ENCODE results near the gene NSUN3.

Gene NSUN3

DNA sequence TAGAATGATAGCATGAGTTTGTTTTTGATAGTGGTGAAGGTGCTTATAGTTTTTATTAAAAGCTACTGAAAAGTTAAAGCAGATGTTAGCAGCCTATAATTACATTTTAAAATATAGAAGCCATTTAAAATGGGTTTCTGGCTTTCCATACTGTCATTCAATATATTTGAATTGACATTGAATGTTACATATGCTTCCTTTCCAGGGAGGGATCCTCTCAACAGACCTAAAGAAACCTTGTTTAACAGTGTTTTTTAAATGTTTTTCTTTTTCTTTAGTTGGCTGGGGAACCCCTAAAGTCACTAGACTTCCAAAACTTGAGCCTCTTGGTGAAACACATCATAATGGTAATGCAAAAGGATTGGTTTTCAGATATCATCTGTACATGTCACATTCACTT is 12.3 kb upstream of the NSUN3 start:
- Histone ChIP-seq H4K12ac (ENCODE audit: low read depth, low read length) (no peak overlapping the region), H3K9ac (ENCODE audit: low read length) (no peak overlapping the region), H3K14ac (ENCODE audit: low read length) (no peak overlapping the region), H3K4me1 (ENCODE audit: control insufficient read depth in 1 of 2, insufficient read depth in 2 of 2, low read length in 2 of 2) (no peaks in the 10 kb centered on the region), H2AK5ac (ENCODE audit: low read length) (no peak overlapping the region), H3K23ac (ENCODE audit: low read length) (no peak overlapping the region), H2BK12ac (ENCODE audit: low read length) (no peak overlapping the region), H3K4ac (ENCODE audit: low read depth, low read length) (no peak overlapping the region), H3K36me3 (ENCODE audit: control insufficient read depth in 1 of 2, insufficient read depth in 2 of 2, low read length in 2 of 2) (peaks cover 0 to 2% of the 10 kb centered on the region in 2 experiments), H3K79me1 (ENCODE audit: low read length) (no peaks in the 10 kb centered on the region), H3K18ac (ENCODE audit: low read length) (no peak overlapping the region), H4K8ac (ENCODE audit: low read depth, low read length) (no peak overlapping the region), H3K4me3 (ENCODE audit: low read depth, low read length) (no peak overlapping the region), H3K9me3 (ENCODE audit: insufficient read depth, low read depth, low read length) (no peaks in the 10 kb centered on the region), H2BK120ac (ENCODE audit: insufficient read depth, low read length, poor library complexity) (no peak overlapping the region), H2AFZ (ENCODE audit: insufficient read depth, low read length, poor library complexity) (no peak overlapping the region), H3K79me2 (ENCODE audit: control insufficient read depth, insufficient read depth, low read length, poor library complexity) (no peaks in the 10 kb centered on the region), H4K91ac (ENCODE audit: low read depth, low read length) (no peak overlapping the region), H3K27me3 (ENCODE audit: insufficient read depth, low read length) (no peaks in the 10 kb centered on the region), H2BK5ac (ENCODE audit: low read depth, low read length, poor library complexity) (no peak overlapping the region), H3K27ac (ENCODE audit: low read depth, low read length) (no peak overlapping the region), H3K4me2 (ENCODE audit: low read length) (no peak overlapping the region)
- no peak for DNase-seq

DNA sequence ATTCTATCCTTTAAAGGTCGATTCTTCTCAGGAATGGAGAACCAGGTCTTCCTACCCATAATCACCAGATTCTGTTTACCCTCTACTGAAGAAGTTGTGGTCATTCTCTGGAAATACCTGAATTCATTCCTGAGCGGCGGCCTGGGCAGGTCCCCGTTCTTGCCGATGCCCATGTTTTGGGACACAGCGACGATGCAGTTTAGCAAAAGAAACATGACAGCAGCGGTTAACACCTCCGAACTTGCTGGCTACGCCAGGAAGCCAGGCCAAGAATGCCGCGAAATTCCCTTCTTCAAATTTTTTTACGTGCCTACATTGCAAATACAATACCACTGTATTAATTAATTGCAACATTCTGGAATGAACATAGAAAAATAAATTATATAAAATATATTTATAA is 1.6 kb upstream of the NSUN3 start:
- WGBS (ENCODE audit: extremely low coverage, insufficient coverage, insufficient read length), result no CpG with 5 or more reads among the region's 13 CpGs
- Histone ChIP-seq H4K91ac (ENCODE audit: low read depth, low read length) (no peak overlapping the region), H3K4me2 (ENCODE audit: low read length) (no peak overlapping the region), H3K79me1 (ENCODE audit: low read length) (peaks cover 7% of the 10 kb centered on the region), H3K9me3 (ENCODE audit: insufficient read depth, low read depth, low read length) (no peaks in the 10 kb centered on the region), H3K4ac (ENCODE audit: low read depth, low read length) (no peak overlapping the region), H3K79me2 (ENCODE audit: control insufficient read depth, insufficient read depth, low read length, poor library complexity) (peaks cover 4% of the 10 kb centered on the region), H2AK5ac (ENCODE audit: low read length) (no peak overlapping the region), H3K27me3 (ENCODE audit: insufficient read depth, low read length) (no peaks in the 10 kb centered on the region), H2BK120ac (ENCODE audit: insufficient read depth, low read length, poor library complexity) (no peak overlapping the region), H2BK5ac (ENCODE audit: low read depth, low read length, poor library complexity) (no peak overlapping the region), H3K27ac (ENCODE audit: low read depth, low read length) (no peak overlapping the region), H3K4me3 (ENCODE audit: low read depth, low read length) (no peak overlapping the region), H3K14ac (ENCODE audit: low read length) (no peak overlapping the region), H4K8ac (ENCODE audit: low read depth, low read length) (no peak overlapping the region), H3K36me3 (ENCODE audit: control insufficient read depth in 1 of 2, insufficient read depth in 2 of 2, low read length in 2 of 2) (peaks cover 2 to 4% of the 10 kb centered on the region in 2 experiments), H3K9ac (ENCODE audit: low read length) (no peak overlapping the region), H3K4me1 (ENCODE audit: control insufficient read depth in 1 of 2, insufficient read depth in 2 of 2, low read length in 2 of 2) (peaks cover 1 to 3% of the 10 kb centered on the region in 2 experiments), H2AFZ (ENCODE audit: insufficient read depth, low read length, poor library complexity) (no peak overlapping the region), H3K18ac (ENCODE audit: low read length) (no peak overlapping the region), H2BK12ac (ENCODE audit: low read length) (no peak overlapping the region), H4K12ac (ENCODE audit: low read depth, low read length) (no peak overlapping the region), H3K23ac (ENCODE audit: low read length) (no peak overlapping the region)
- DNase-seq, result no peak

- Histone ChIP-seq H3K18ac (ENCODE audit: low read length) (no peak overlapping the region), H4K12ac (ENCODE audit: low read depth, low read length) (peak overlapping the region; percentile 57), H4K8ac (ENCODE audit: low read depth, low read length) (peak overlapping the region; percentile 66), H3K4me1 (ENCODE audit: control insufficient read depth in 1 of 2, insufficient read depth in 2 of 2, low read length in 2 of 2) (peaks cover 1 to 3% of the 10 kb centered on the region in 2 experiments), H3K4ac (ENCODE audit: low read depth, low read length) (peak overlapping the region; percentile 71), H3K27ac (ENCODE audit: low read depth, low read length) (peak overlapping the region; percentile 85), H3K9me3 (ENCODE audit: insufficient read depth, low read depth, low read length) (no peaks in the 10 kb centered on the region), H4K91ac (ENCODE audit: low read depth, low read length) (no peak overlapping the region), H3K14ac (ENCODE audit: low read length) (no peak overlapping the region), H3K9ac (ENCODE audit: low read length) (peak overlapping the region; percentile 42), H3K27me3 (ENCODE audit: insufficient read depth, low read length) (no peaks in the 10 kb centered on the region), H3K4me3 (ENCODE audit: low read depth, low read length) (peak overlapping the region; percentile 53), H3K36me3 (ENCODE audit: control insufficient read depth in 1 of 2, insufficient read depth in 2 of 2, low read length in 2 of 2) (peaks cover 2 to 4% of the 10 kb centered on the region in 2 experiments), H3K4me2 (ENCODE audit: low read length) (peak overlapping the region; percentile 67), H3K79me1 (ENCODE audit: low read length) (peaks cover 7% of the 10 kb centered on the region), H2AFZ (ENCODE audit: insufficient read depth, low read length, poor library complexity) (peak overlapping the region; percentile 75), H2BK5ac (ENCODE audit: low read depth, low read length, poor library complexity) (no peak overlapping the region), H2BK120ac (ENCODE audit: insufficient read depth, low read length, poor library complexity) (no peak overlapping the region), H2AK5ac (ENCODE audit: low read length) (peak overlapping the region; percentile 69), H3K79me2 (ENCODE audit: control insufficient read depth, insufficient read depth, low read length, poor library complexity) (peaks cover 4% of the 10 kb centered on the region), H2BK12ac (ENCODE audit: low read length) (no peak overlapping the region), H3K23ac (ENCODE audit: low read length) (no peak overlapping the region)
- no peak for DNase-seq
- no CpG with 5 or more reads among the region's 17 CpGs for WGBS (ENCODE audit: extremely low coverage, insufficient coverage, insufficient read length)
Measured at GRCh38 chr3:94063496-94064119, 747 bp downstream of the NSUN3 start.

GRCh38 chr3:94064243-94064860 is 1.5 kb downstream of the NSUN3 start:
- Histone ChIP-seq H4K8ac (ENCODE audit: low read depth, low read length) (no peak overlapping the region), H3K79me1 (ENCODE audit: low read length) (peaks cover 7% of the 10 kb centered on the region), H3K27me3 (ENCODE audit: insufficient read depth, low read length) (no peaks in the 10 kb centered on the region), H3K27ac (ENCODE audit: low read depth, low read length) (no peak overlapping the region), H3K18ac (ENCODE audit: low read length) (no peak overlapping the region), H4K91ac (ENCODE audit: low read depth, low read length) (no peak overlapping the region), H3K9me3 (ENCODE audit: insufficient read depth, low read depth, low read length) (no peaks in the 10 kb centered on the region), H2AFZ (ENCODE audit: insufficient read depth, low read length, poor library complexity) (no peak overlapping the region), H3K4ac (ENCODE audit: low read depth, low read length) (no peak overlapping the region), H2AK5ac (ENCODE audit: low read length) (no peak overlapping the region), H3K23ac (ENCODE audit: low read length) (no peak overlapping the region), H3K4me1 (ENCODE audit: control insufficient read depth in 1 of 2, insufficient read depth in 2 of 2, low read length in 2 of 2) (peaks cover 1 to 3% of the 10 kb centered on the region in 2 experiments), H3K4me2 (ENCODE audit: low read length) (no peak overlapping the region), H3K79me2 (ENCODE audit: control insufficient read depth, insufficient read depth, low read length, poor library complexity) (peaks cover 4% of the 10 kb centered on the region), H3K36me3 (ENCODE audit: control insufficient read depth in 1 of 2, insufficient read depth in 2 of 2, low read length in 2 of 2) (peaks cover 2% of the 10 kb centered on the region in 2 experiments), H3K4me3 (ENCODE audit: low read depth, low read length) (no peak overlapping the region), H2BK12ac (ENCODE audit: low read length) (no peak overlapping the region), H4K12ac (ENCODE audit: low read depth, low read length) (no peak overlapping the region), H2BK5ac (ENCODE audit: low read depth, low read length, poor library complexity) (no peak overlapping the region), H2BK120ac (ENCODE audit: insufficient read depth, low read length, poor library complexity) (no peak overlapping the region), H3K14ac (ENCODE audit: low read length) (no peak overlapping the region), H3K9ac (ENCODE audit: low read length) (no peak overlapping the region)
- DNase-seq, result no peak
- no CpG with 5 or more reads among the region's 6 CpGs for WGBS (ENCODE audit: extremely low coverage, insufficient coverage, insufficient read length)
